Cardiac septum (tissue), 1 donor: ENCODE results near the gene P2RX6. TPM values are rescaled to one million over a fixed set of nuclear protein-coding genes. Genes with fewer than 3 reads are reported as not detected.
A peak's percentile ranks its signal among the peaks of the same experiment; 100 is the strongest.

Experiments
- DNase-seq: peaks from one replicate; pipeline ENCODE4 v3.0.0-alpha.2; 2020; ENCODE audit warnings: low spot score
- intact Hi-C: fragments of 100-400 bp; cut with DNase I; formaldehyde crosslinking; loops from one replicate; pipeline ENCODE4 v1.14.0; 2022
- total RNA-seq: library from RNA; stranded (reverse); fragmentation: NEBNext Ultra II Directional; extraction: Animal tissue kit (Norgen Biotek cat#: 25700); gene quantifications from one replicate; pipeline ENCODE4 v1.2.1, GENCODE V29; 2021
- donor health status: DM: no; HTN: no; CAD: no.

Gene P2RX6
- total RNA-seq, 1 donor from 2014 or later, result 5.4 TPM

DNA sequence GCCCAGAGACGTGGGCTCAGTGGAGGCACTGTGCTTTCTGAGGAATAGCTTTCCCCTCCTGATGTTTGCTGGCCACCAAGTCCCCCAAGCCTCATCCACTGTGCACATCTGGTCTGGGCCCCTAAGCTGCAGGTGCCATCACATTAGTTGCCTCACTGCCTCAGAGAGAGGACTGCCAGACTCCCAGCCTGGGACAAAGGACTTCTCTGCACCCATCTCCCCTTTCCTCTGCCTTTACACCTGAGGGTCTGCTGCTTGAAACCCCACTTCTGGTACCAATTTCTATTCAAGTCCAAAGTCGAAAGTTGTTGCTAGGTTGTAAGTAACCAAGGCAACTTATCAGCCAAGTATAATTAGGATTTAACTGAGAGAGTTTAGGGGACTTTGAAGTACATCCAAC lies 36.5 kb upstream of the P2RX6 start:
- DNase-seq, result no peak
- intact Hi-C loops, result no loop called here

DNA sequence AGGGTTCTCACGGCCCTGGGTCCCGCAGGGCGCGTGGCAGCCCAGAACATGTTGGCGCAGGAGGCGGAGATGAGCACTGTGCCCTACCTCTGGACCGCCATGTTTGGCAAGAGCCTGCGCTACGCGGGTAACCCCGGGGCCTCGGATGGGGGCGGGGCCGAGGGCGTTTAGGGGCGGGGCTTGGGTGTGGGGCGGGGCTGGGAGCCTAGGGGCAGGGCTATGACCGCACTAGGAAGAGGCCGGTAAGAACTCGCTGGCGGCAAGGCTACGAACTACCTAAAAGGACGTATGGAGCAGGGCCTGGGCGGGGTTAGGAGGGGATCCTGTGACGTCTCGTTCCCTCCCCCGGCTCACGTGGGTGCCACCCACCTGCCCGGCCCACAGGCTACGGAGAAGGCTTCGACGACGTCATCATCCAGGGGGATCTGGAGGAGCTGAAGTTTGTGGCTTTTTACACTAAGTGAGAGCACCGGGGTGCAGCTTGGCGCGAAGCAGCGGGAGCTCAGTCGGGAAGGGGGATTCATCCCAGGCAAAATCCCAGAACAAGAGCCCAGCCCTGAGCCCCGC lies 35.6 kb upstream of the P2RX6 start:
- DNase-seq, result no peak
- intact Hi-C loops, result no loop called here

DNA sequence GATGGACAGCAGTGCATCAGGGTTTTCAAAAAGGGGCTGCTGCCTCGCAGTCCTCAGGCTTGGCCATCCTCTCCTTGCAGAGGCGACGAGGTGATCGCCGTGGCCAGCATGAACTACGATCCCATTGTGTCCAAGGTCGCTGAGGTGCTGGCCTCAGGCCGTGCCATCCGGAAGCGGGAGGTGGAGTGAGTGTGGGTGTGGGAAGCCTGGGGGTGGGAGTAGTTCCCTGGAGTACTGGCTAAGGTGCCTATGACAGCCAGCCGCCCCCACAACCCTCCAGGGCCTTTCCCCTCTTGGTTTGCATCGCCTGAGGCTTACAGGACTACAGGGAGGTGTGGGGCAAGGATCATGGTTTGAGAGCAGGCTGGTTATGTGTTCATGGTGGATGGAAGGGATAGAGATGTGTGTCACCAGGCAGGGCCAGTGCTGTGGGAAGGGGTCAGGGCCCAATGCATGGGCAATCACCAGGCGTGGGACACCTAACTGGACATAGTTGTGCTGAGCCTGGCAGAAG lies 35.0 kb upstream of the P2RX6 start:
- DNase-seq, result no peak
- intact Hi-C loops, result loop anchor here (5.0 kb wide), 1 partner anchor 123 kb away; the partner anchor contains the start of genes PI4KA and SNAP29

DNA sequence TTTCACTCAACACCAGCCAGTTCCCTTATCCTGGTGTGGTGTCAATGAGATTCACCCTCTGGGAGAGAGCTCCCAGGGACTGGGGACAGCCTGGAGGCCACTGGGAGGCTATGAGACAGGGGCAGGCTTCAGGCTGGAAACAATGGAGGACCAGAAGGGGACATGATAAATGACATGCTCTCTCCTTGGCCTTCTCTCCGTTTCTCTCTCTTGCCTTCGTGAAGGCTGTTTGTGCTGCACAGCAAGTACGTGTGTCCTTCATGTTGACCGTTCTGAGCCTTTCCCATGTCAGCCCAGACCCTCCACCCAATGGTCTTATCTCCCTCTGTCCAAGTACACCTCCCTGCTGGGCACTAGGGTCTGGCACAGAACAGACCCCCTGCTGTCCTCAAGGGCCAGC lies 34.4 kb upstream of the P2RX6 start:
- intact Hi-C loops, result loop anchor here (5.0 kb wide), 1 partner anchor 123 kb away; the partner anchor contains the start of genes PI4KA and SNAP29
- no peak for DNase-seq

DNA sequence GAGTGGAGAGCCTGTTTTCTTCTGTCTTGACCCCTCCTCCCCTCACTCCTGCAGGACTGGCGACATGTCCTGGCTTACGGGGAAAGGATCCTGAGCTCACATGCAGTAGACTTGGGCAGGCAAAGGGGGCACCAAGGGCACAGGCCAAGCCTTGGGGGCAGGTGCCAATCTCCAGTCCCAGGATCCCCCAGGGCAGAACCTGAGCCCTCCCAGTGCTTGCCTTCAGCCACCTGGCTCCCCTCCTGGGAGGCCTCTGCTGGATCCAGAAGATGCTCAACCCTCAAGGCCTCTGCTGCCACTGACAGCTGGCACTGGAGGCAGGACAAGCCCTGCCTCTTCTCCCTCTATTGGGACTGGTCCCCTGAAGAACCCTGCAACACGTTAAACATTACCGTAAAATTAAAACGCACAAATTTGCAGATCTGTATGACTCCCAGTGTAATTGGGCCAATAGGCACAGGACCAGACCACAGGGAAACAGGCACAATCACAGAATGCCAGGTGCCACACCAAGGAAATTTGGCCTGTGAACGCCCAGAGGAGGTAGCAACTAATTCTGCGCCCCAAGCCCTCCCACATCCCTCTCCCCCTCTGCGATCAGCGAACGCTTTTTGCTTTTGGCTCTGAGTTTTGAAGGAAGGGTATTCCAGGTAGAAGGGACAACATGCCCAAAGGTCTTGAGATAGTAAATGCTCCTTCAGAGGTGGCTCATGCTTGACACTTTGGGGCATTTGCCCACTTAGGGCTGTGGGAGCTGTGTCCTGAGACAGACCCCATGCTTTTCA lies 33.8 kb upstream of the P2RX6 start:
- no peak for DNase-seq

DNA sequence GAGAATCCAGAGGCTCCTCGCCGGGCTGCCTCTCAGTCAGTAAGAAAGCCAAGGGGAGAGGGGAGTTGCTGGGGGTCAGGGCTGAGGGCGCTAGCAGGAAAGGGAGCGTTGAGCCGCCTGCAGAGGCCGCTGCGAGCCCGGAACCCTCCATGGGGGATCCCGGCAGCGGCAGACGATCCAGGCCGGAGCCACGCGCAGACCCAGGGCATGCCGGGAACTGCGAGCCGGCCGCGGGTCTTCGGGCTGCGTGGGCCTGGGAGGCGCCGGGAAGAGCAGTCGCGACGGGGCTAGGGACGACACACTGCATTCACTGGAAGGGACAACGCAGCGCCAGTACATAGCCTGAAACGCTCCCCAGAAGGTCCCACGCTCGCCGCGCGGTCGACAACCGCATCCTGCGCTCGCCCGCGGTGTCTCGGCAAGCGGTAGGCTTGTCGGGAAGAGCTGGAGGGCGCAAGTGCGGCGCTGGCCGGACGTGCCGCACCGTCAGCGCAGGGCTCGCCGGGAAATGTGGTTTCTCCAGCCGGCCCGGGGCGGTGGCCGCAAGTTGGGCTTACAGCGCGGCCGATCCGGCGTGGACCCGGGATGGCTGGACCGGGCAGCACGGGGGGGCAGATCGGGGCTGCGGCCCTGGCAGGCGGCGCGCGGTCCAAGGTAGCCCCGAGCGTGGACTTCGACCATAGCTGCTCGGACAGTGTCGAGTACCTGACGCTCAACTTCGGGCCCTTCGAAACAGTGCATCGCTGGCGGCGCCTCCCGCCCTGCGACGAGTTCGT lies 33.0 kb upstream of the P2RX6 start, which contains the start of gene LZTR1:
TSS of gene LZTR1 (plus strand) at position 511 of the 776 bp plus-strand sequence. CDS start at position 586, 75 bp downstream.
- peak; percentile 95 for DNase-seq
- intact Hi-C loops, result loop anchor here (1.0 to 5.0 kb wide), 3 partner anchors 19 to 125 kb away; partner anchors contain the start of genes CRKL, PI4KA and SNAP29

More for the DNA sequence above, 33.8 kb upstream of the P2RX6 start:
- intact Hi-C loops, result loop anchor here (5.0 kb wide), 1 partner anchor 124 kb away; the partner anchor contains the start of genes PI4KA and SNAP29

DNA sequence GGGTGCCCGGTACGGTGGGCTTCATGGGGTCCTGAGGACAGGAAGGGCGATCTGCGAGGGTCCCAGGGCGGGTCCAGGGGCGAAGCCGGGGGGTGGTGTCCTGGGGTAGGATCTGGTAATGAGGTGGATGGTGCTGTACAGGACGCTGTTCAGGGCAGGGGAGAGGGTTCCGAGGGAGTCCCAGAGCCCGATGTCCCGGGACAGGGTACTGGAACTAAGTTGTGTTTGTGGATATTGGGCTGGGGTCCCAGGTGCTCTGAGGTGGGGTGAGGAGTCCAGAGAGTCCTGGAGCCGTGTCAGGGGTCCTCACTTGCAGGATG lies 32.4 kb upstream of the P2RX6 start:
- DNase-seq, result no peak

DNA sequence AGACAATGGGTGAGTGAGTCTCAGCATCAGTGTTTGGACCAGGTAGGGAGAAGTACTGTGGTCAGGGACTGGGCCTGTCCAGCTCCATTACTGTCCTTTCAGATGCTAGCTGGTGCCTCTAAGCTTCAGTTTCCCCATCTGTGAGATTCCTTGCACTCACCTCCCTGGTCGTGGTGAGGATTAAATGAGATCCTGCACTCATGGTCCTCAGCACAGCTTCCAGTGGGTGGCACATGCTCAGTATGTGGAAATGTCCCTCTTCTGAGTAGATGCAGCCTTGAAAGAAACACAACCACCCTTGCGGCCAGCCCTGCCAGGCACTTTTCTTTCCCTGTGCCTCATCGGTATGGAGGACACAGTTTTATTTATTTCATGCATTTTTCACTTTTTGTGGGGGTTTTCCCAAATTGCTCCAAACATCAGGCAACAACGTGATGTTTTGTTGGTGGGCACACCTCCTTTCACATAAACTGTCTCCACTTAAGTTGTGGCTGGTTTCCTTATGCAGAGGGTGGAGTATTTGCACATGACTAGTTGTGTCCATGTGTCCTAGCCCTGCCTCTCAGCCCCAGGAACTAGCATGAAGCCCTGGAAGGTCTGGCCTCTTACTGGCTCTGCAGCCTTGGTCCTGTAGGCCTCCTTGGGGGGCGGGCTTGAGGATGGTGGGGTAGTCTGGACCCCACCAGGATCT lies 31.7 kb upstream of the P2RX6 start:
- DNase-seq, result no peak
- intact Hi-C loops, result loop anchor here (5.0 kb wide), 1 partner anchor 126 kb away; the partner anchor contains the start of genes PI4KA and SNAP29

More for the DNA sequence above, 32.4 kb upstream of the P2RX6 start:
- intact Hi-C loops, result loop anchor here (1.0 to 5.0 kb wide), 3 partner anchors 19 to 125 kb away; partner anchors contain the start of genes CRKL, PI4KA and SNAP29

DNA sequence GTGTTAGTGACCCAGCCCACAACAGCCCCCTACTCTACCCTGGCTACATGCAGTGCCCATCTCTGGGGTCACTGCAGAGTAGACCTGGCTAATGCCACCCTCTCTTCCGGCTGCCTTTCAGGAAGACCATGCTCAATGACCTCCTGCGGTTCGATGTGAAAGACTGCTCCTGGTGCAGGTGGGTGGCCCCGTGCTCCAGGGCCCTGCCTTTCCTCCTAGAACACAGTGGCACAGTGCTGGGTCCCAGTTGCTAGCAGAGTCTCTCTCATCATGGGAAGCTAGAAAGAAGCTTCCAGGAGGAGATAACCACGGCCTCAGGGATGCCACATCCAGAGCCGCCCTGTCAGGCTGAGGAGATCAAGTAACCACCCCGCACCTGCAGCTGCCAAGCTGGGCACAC lies 29.2 kb upstream of the P2RX6 start:
- intact Hi-C loops, result no loop called here

DNA sequence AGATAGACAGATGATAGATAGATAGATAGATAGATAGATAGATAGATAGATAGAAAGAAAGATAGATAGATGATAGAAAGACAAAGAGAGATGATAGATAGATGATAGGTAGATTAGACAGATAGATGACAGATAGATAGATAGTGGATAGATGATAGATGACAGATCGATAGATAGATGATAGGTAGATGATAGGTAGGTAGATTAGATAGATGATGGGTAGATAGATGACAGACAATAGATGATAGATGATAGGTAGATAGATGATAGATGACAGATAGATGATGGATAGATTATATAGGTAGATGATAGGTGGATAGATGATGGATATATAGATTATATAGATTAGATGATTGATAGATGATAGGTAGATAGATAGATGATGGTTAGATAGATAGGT lies 28.6 kb upstream of the P2RX6 start:
- intact Hi-C loops, result no loop called here

More for the DNA sequence above, 29.2 kb upstream of the P2RX6 start:
- DNase-seq, result no peak

DNA sequence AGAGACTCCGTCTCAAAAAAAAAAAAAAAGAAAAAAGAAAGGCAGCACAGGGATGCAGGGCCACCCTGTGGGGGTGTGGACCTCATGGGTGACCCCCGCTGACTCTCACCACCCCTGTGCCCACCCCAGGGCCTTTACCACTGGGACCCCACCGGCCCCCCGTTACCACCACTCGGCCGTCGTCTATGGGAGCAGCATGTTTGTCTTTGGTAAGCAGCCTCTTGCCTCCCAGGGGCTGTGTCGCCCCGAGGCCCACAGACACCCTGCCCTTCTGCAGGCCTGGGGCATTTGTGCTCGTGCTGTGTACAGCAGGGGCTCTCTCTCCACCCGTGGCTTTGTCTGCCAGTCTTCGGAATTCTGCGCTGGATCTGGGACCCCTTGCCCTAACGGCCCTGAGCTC lies 27.6 kb upstream of the P2RX6 start:
- intact Hi-C loops, result no loop called here
- DNase-seq, result no peak

More for the DNA sequence above, 28.6 kb upstream of the P2RX6 start:
- no peak for DNase-seq

DNA sequence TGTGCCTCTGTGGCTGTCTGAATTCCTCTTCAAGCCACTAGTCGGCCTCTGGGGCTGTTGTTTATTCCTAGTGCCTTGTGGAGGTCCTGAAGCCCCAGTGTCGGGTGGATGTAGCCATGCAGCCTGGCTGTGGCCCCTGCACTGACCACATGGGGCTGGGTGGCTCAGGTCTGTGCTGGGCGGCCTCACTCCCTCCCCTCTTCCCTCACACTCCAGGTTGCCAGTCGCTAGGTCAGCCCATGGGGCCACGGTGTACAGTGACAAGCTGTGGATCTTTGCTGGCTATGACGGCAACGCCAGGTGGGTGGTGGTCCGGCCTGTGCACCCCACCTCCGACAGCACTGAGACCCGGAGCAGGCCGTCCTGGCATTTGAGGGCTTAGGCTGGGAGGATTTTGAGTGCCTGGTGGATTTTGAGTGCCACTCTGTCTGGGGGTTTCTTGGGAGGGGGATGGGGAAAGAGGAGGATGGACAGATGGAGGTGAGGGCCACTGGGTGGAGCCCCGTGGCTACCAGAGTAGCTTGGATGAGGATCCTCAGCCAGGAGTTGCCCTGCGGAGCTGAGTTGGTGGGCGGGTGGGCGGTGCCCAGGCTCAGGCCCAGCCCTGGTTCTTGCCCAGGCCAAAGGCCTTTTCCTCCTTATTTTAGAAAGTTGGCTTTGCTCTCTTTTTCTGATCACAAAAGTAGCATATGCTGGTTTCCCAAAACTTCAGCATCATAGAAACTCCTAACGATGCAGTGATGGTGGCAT lies 26.2 kb upstream of the P2RX6 start:
- intact Hi-C loops, result no loop called here
- DNase-seq, result no peak

DNA sequence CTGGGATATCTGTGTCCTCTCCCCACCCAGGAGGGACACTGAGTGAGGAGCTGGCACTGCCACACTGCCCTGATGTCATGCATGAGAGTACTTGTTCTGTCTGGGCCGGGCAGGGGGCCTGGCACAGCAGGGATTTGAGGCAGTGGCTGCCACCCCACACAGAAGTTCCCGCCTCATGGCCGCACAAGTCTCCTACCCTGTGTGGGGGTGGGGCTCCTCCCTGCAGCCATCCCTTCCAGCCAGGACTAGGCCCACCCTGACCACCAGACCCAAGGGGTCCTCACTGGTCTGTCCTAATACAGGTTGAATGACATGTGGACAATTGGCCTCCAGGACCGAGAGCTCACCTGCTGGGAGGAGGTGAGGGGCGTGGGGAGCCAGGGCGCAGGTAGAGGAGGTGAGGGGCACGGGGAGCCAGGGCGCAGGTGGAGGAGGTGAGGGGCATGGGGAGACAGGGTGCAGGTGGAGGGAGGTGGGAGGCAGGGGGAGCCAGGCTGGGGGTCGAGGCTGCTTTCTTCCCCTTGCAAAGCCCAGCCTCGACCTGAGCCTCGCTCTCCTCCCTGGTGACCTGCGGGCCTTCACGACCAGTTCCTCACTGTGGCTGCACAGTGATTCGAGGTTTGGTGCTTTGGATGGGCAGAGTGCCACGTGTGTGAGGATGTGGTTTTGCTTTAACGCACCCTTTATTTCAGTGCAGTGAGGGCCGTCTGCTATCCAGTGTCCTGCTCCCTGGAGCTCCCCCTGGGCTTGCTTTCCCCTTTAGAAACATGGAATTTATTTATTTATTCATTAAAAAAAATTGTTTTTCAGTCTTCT lies 25.4 kb upstream of the P2RX6 start:
- intact Hi-C loops, result no loop called here
- DNase-seq, result no peak

DNA sequence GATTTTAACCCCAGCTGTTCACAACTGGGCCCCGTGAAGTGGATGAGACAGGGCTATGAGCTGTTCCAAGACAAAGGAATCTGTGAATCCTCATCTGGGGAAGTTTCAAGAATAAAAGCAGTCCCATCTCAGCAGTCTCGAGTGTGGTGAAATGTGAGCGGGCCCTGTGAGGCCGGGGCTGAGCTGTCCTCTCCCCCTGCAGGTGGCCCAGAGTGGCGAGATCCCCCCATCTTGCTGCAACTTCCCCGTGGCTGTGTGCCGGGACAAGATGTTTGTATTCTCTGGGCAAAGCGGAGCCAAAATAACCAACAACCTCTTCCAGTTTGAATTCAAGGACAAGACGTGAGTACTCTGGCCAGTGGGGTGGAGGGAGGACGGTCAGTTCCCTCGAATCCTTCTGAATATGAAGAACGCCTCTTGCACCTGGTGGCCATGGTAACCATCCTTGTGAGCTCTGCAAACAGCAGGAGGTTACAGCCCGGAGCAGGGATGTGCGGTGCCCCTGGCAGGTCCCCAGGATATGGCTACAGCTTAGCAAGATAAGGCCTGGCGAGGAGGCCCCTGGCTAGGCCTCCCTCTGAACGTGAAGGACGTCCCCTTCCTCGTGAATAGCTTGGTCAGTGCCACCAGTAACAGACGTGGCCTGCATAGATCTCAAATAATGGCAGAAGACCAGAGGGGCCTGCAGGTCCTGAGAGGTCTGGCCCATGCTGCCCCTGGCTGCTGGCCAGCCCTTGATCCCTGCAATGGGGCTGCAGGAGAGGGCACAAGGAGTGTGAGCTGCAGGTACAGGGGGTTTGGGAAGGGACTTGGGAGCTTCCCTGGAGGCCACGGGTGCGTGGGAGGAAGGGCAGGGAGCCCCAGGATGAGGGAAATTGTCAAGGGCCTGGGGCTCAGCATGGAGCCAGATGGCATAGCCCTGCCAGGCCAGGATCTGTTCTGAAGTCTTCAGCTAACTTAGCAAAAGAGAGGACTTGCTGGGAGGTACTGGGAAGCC lies 24.5 kb upstream of the P2RX6 start:
- DNase-seq, result no peak
- intact Hi-C loops, result no loop called here

DNA sequence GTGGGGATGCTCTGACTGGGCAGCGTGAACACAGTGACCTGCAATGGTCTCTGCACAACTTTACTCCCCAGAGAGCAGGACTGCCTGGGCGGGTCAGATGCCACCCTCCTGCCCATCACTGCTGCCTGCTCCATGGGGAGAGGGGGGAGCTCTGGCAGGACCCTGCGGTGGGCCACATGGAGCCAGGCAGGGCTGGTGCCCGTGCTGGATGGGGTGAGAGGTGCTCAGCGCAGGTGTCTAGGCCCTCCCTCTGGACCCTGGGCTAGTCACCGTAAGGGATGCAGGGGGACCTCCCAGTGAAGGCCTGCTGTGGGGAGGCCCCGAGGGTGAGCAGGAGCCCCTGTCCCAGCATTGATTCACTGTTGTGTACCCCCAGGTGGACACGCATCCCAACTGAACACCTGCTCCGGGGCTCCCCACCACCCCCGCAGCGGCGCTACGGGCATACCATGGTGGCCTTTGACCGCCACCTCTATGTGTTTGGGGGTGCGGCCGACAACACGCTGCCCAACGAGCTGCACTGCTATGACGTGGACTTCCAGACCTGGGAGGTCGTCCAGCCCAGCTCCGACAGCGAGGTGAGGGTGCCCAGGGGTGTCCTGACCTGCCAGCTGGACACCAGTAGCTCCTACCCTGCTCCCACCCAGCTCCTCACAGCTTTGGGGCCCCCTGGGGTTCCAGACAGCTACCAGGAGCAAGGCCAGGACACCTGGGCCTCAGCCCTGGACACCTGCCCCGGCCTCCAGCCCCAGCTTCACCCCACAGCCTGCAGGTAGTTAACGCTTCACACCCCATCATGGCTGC lies 23.5 kb upstream of the P2RX6 start:
- DNase-seq, result no peak
- intact Hi-C loops, result no loop called here

DNA sequence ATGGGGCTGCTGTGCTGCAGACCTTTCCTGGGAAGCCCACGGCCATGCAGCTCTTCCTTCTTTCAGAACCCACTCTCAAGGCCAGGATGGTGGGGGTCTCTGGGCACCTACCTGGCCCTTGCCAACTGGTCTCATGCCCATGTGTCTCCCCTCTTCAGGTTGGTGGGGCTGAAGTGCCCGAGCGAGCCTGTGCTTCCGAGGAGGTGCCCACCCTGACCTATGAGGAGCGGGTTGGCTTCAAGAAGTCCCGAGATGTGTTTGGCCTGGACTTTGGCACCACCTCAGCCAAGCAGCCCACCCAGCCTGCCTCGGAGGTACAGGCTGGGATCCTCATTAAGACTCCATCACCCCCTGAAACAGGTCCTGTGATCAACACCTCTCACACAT lies 22.9 kb upstream of the P2RX6 start:
- no peak for DNase-seq
- intact Hi-C loops, result no loop called here
